ENCODE data around the gene VCPKMT. TPM values are rescaled to one million over a fixed set of nuclear protein-coding genes. Genes with fewer than 3 reads are reported as not detected.
A peak's percentile ranks its signal among the peaks of the same experiment; 100 is the strongest.

VCPKMT gene
- total and polyA plus RNA-seq, 2 experiments from 2014 or later: 4.8 to 10.7 TPM

GRCh38 chr14:50113381-50114035 is 2.9 kb downstream of the VCPKMT start:
- Histone ChIP-seq H3K9me3 (ENCODE audit: low read depth) (no peaks in the 10 kb centered on the region), H3K4me1 (ENCODE audit: low read depth) (peaks cover 9% of the 10 kb centered on the region), H3K27me3 (no peaks in the 10 kb centered on the region), H3K27ac (no peak overlapping the region), H3K36me3 (peaks cover 59% of the 10 kb centered on the region), H3K4me3 (no peak overlapping the region)
- TF ChIP-seq CTCF (IDR thresholded peaks at IDR 0.05; ENCODE audit: low read depth, low read length): no peak
- DNase-seq (ENCODE audit: low read depth in 1 of 2, low spot score in 1 of 2): no peak

GRCh38 chr14:50110323-50111037 is 5.9 kb downstream of the VCPKMT start:
- Histone ChIP-seq H3K4me1 (ENCODE audit: low read depth) (peaks cover 2% of the 10 kb centered on the region), H3K27ac (no peak overlapping the region), H3K9me3 (ENCODE audit: low read depth) (no peaks in the 10 kb centered on the region), H3K27me3 (no peaks in the 10 kb centered on the region), H3K4me3 (no peak overlapping the region), H3K36me3 (peaks cover 49% of the 10 kb centered on the region)
- TF ChIP-seq CTCF (IDR thresholded peaks at IDR 0.05; ENCODE audit: low read depth, low read length): no peak
- no peak for DNase-seq (ENCODE audit: low read depth in 1 of 2, low spot score in 1 of 2)

- no peak overlapping the region for H3K4me3 ChIP-seq
- TF ChIP-seq CTCF (IDR thresholded peaks at IDR 0.05; ENCODE audit: low read depth, low read length): peak; percentile 41
- peak; percentile 11 to 40 for DNase-seq (ENCODE audit: low read depth in 1 of 2, low spot score in 1 of 2)
- no peaks in the 10 kb centered on the region for H3K9me3 ChIP-seq (ENCODE audit: low read depth)
- H3K27me3 ChIP-seq: no peaks in the 10 kb centered on the region
- H3K27ac ChIP-seq: no peak overlapping the region
- H3K36me3 ChIP-seq: peaks cover 44% of the 10 kb centered on the region
- peaks cover 3% of the 10 kb centered on the region for H3K4me1 ChIP-seq (ENCODE audit: low read depth)
Measured at GRCh38 chr14:50109342-50109741, 7.0 kb downstream of the VCPKMT start.

- TF ChIP-seq CTCF (IDR thresholded peaks at IDR 0.05; ENCODE audit: low read depth, low read length): no peak
- Histone ChIP-seq H3K36me3 (peaks cover 33% of the 10 kb centered on the region), H3K4me3 (no peak overlapping the region)
Measured at GRCh38 chr14:50107850-50108249, 8.5 kb downstream of the VCPKMT start.

GRCh38 chr14:50106178-50106577 is 10.2 kb downstream of the VCPKMT start:
- Histone ChIP-seq H3K4me3 (no peak overlapping the region), H3K36me3 (peaks cover 21% of the 10 kb centered on the region), H3K4me1 (ENCODE audit: low read depth) (peaks cover 3% of the 10 kb centered on the region), H3K27me3 (no peaks in the 10 kb centered on the region), H3K9me3 (ENCODE audit: low read depth) (no peaks in the 10 kb centered on the region), H3K27ac (no peak overlapping the region)
- no peak for TF ChIP-seq CTCF (IDR thresholded peaks at IDR 0.05; ENCODE audit: low read depth, low read length)
- DNase-seq (ENCODE audit: low read depth in 1 of 2, low spot score in 1 of 2): no peak

More at GRCh38 chr14:50107850-50108249, 8.5 kb downstream of the VCPKMT start:
- no peaks in the 10 kb centered on the region for H3K27me3 ChIP-seq
- H3K27ac ChIP-seq: peak overlapping the region; percentile 38
- H3K4me1 ChIP-seq (ENCODE audit: low read depth): peaks cover 3% of the 10 kb centered on the region
- DNase-seq (ENCODE audit: low read depth in 1 of 2, low spot score in 1 of 2): no peak
- no peaks in the 10 kb centered on the region for H3K9me3 ChIP-seq (ENCODE audit: low read depth)

Measured in cardiac muscle cell (in vitro differentiated cells and primary cell).